ENCODE measurements around the gene RIPOR2.

DNA sequence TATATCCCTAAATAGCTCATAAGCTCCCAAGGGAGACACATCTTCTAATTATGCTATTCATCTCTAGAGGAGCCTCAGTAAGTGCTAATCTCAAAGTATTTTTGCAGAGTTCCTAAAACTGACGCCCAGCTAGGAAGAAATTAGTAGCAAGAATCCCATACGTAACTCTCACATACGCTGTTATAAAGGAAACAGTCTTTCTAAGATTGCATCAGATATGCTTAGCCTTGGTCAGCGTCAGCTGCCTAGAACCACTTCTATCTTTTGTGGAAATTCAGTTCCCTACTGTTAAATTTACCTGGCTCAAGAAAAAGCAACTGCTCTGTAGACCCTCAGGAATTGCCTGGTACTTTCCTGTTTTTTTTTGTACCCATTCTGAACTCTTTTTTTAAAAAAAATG lies 13.6 kb downstream of the RIPOR2 start:
- TF ChIP-seq GATA2 (IDR thresholded peaks at IDR 0.05; ENCODE audit: low read depth, low read length) (no peak), GATA3 (IDR thresholded peaks at IDR 0.05; ENCODE audit: low read depth, low read length) (no peak)

Data from SH-SY5Y (cell line).